IMR-90 (cell line): ENCODE results near the gene KRT28. TPM values are rescaled to one million over a fixed set of nuclear protein-coding genes. Genes with fewer than 3 reads are reported as not detected.

ENCODE experiments used
- ATAC-seq: fragments of 200-7000 bp; cut with Tn5 transposase; 2 replicates; pipeline ENCODE4 v1.9.1; 2020; ENCODE audit warnings: low read depth, mild to moderate bottlenecking, moderate library complexity
- BruUV-seq: library from RNA; stranded (reverse); fragments of 400-500 nt; replicated peaks from 2 replicates; lab custom pipeline; 2021; lab: Mats Ljungman, UMichigan
- CTCF ChIA-PET: fragments of 300-600 bp; formaldehyde crosslinking; extraction: SDS; loops from one replicate; lab custom pipeline; 2021; ENCODE audit warnings: antibody characterized with exemption; lab: Yijun Ruan, JAX
- POLR2A ChIA-PET: fragments of 300-600 bp; sonication (Branson Sonifier 250); formaldehyde crosslinking; loops from one replicate; lab custom pipeline; 2022; ENCODE audit warnings: antibody characterized with exemption; ENCODE audit not compliant: unreplicated experiment; lab: Charles Lee
- DNase-seq: peaks from one replicate; pipeline ENCODE4 v3.0.0; 2013
- H2AFZ ChIP-seq: replicated peaks from 2 replicates; pipeline ENCODE3; 2013; ENCODE audit warnings: low read length, mild to moderate bottlenecking; ENCODE audit not compliant: poor library complexity
- H2AK5ac ChIP-seq: 2 replicates; pipeline ENCODE4 v1.6.1; 2013; ENCODE audit warnings: low read depth, low read length, inconsistent platforms
- H2AK9ac ChIP-seq: replicated peaks from 2 replicates; pipeline ENCODE3; 2013; ENCODE audit warnings: mild to moderate bottlenecking, low read depth, low read length, moderate library complexity; ENCODE audit not compliant: poor library complexity
- H2BK120ac ChIP-seq: 2 replicates; pipeline ENCODE4 v1.6.1; 2013; ENCODE audit warnings: low read depth, low read length, inconsistent platforms
- H2BK15ac ChIP-seq: 3 replicates; pipeline ENCODE4 v1.6.1; 2013; ENCODE audit warnings: low read depth, low read length, inconsistent platforms
- H2BK20ac ChIP-seq: 2 replicates; pipeline ENCODE4 v1.6.1; 2013; ENCODE audit warnings: low read depth, mild to moderate bottlenecking, inconsistent platforms, low read length, moderate library complexity
- H2BK5ac ChIP-seq: 2 replicates; pipeline ENCODE4 v1.6.1; 2013; ENCODE audit warnings: mild to moderate bottlenecking, low read depth, low read length, inconsistent platforms; ENCODE audit not compliant: poor library complexity, severe bottlenecking
- H3K14ac ChIP-seq: replicated peaks from 2 replicates; pipeline ENCODE4 v1.6.1; 2013; ENCODE audit warnings: low read depth, low read length, inconsistent platforms
- H3K18ac ChIP-seq: 2 replicates; pipeline ENCODE4 v1.6.1; 2013; ENCODE audit warnings: low read depth, low read length, control low read depth
- H3K23ac ChIP-seq: 2 replicates; pipeline ENCODE4 v1.6.1; 2013; ENCODE audit warnings: low read depth, low read length, inconsistent platforms
- H3K27ac ChIP-seq: 2 replicates; pipeline ENCODE4 v1.5.1; 2013; ENCODE audit warnings: mild to moderate bottlenecking, control low read depth, low read length; ENCODE audit not compliant: insufficient read depth
- H3K27me3 ChIP-seq: 2 replicates; pipeline ENCODE4 v1.6.1; 2013; ENCODE audit warnings: low read length; ENCODE audit not compliant: control insufficient read depth, insufficient read depth
- H3K36me3 ChIP-seq: 2 replicates; pipeline ENCODE4 v1.6.1; 2013; ENCODE audit warnings: low read length, mixed read lengths; ENCODE audit not compliant: control insufficient read depth, insufficient read depth
- H3K4ac ChIP-seq: 2 replicates; pipeline ENCODE4 v1.6.1; 2013; ENCODE audit warnings: low read depth, low read length, inconsistent platforms
- H3K4me1 ChIP-seq: 2 replicates; pipeline ENCODE4 v1.6.1; 2013; ENCODE audit warnings: low read length, mixed read lengths; ENCODE audit not compliant: control insufficient read depth, insufficient read depth
- H3K4me2 ChIP-seq: 2 replicates; pipeline ENCODE4 v1.6.1; 2013; ENCODE audit warnings: low read depth, mild to moderate bottlenecking, control low read depth, low read length, moderate library complexity
- H3K4me3 ChIP-seq: 2 replicates; pipeline ENCODE4 v1.5.1; 2013; ENCODE audit warnings: low read depth, mild to moderate bottlenecking, control low read depth, low read length, moderate library complexity; ENCODE audit not compliant: insufficient read depth
- H3K56ac ChIP-seq: 2 replicates; pipeline ENCODE4 v1.6.1; 2013; ENCODE audit warnings: low read length, inconsistent platforms; ENCODE audit not compliant: insufficient read depth; ENCODE audit errors: extremely low read depth
- H3K79me1 ChIP-seq, 2 experiments: 2 replicates each; pipeline ENCODE4 v1.6.1; 2013; ENCODE audit warnings: low read length in 2 of 2, inconsistent platforms in 1 of 2, low read depth in 1 of 2
- H3K9ac ChIP-seq: 2 replicates; pipeline ENCODE4 v1.6.1; 2013; ENCODE audit warnings: low read depth, low read length, control low read depth
- H3K9me1 ChIP-seq: 2 replicates; pipeline ENCODE4 v1.6.1; 2013; ENCODE audit warnings: low read length, inconsistent platforms; ENCODE audit not compliant: insufficient read depth
- H3K9me3 ChIP-seq: 2 replicates; pipeline ENCODE4 v1.6.1; 2013; ENCODE audit warnings: low read length; ENCODE audit not compliant: control insufficient read depth, insufficient read depth
- H4K20me1 ChIP-seq: 2 replicates; pipeline ENCODE4 v1.6.1; 2013; ENCODE audit warnings: low read length, inconsistent platforms; ENCODE audit not compliant: insufficient read depth
- H4K5ac ChIP-seq: 2 replicates; pipeline ENCODE4 v1.6.1; 2013; ENCODE audit warnings: mild to moderate bottlenecking, low read depth, low read length, control low read depth
- H4K8ac ChIP-seq, 2 experiments: 2 replicates each; pipeline ENCODE4 v1.6.1; 2013; ENCODE audit warnings: low read depth in 2 of 2, low read length in 2 of 2, control low read depth in 1 of 2, inconsistent platforms in 1 of 2
- H4K91ac ChIP-seq: 2 replicates; pipeline ENCODE4 v1.6.1; 2013; ENCODE audit warnings: low read depth, low read length, inconsistent platforms; ENCODE audit not compliant: insufficient read depth
- BHLHE40 ChIP-seq: fragments of 150-350 bp; IDR thresholded peaks from 2 replicates; pipeline ENCODE4 v1.6.1; 2016; ENCODE audit warnings: mild to moderate bottlenecking, low read depth, low read length
- CEBPB ChIP-seq: IDR thresholded peaks from 2 replicates; pipeline ENCODE4 v1.6.1; 2012; ENCODE audit warnings: low read depth, low read length, improper control_type of control experiment
- CHD1 ChIP-seq: IDR thresholded peaks from 2 replicates; pipeline ENCODE4 v1.6.1; 2012; ENCODE audit warnings: low read depth, low read length, improper control_type of control experiment
- ELK1 ChIP-seq: fragments of 150-350 bp; IDR thresholded peaks from 2 replicates; pipeline ENCODE4 v1.6.1; 2016; ENCODE audit warnings: low read depth, mild to moderate bottlenecking, low read length, moderate library complexity, borderline replicate concordance
- MXI1 ChIP-seq: IDR thresholded peaks from 2 replicates; pipeline ENCODE4 v1.6.1; 2012; ENCODE audit warnings: low read depth, mild to moderate bottlenecking, low read length, moderate library complexity, borderline replicate concordance
- POLR2A ChIP-seq: IDR thresholded peaks from 2 replicates; pipeline ENCODE4 v1.6.1; 2012; ENCODE audit warnings: mild to moderate bottlenecking, low read depth, low read length
- RAD21 ChIP-seq: IDR thresholded peaks from 2 replicates; pipeline ENCODE4 v1.6.1; 2012; ENCODE audit warnings: low read length, improper control_type of control experiment
- RFX5 ChIP-seq: IDR thresholded peaks from 2 replicates; pipeline ENCODE4 v1.8.0; 2012; ENCODE audit warnings: low read depth, mild to moderate bottlenecking, low read length, moderate library complexity
- SMC3 ChIP-seq: fragments of 150-350 bp; IDR thresholded peaks from 2 replicates; pipeline ENCODE4 v1.6.1; 2016; ENCODE audit warnings: low read depth, mild to moderate bottlenecking, antibody characterized with exemption, low read length, moderate library complexity
- USF2 ChIP-seq: fragments of 150-350 bp; IDR thresholded peaks from 2 replicates; pipeline ENCODE4 v1.6.1; 2017; ENCODE audit warnings: mild to moderate bottlenecking, antibody characterized with exemption, low read length, low read depth
- WGBS, 2 experiments: methylation state at CpG; one replicate each; pipeline versions ENCODE4 v1.1.5 to v1.1.7; 2013; ENCODE audit warnings: missing lambda C conversion rate in 2 of 2; ENCODE audit not compliant: insufficient read length in 1 of 2; ENCODE audit errors: extremely low coverage in 2 of 2; 5-methylcytosine and 5-hydroxymethylcytosine counted together
- dilution Hi-C: fragments of 300-500 bp; cut with HindIII; formaldehyde crosslinking; loops from one replicate; pipeline ENCODE4 v1.14.3; 2018; ENCODE audit warnings: low sequenced_read_pairs; ENCODE audit not compliant: unreplicated experiment
- in situ Hi-C: fragments of 300-500 bp; cut with MboI; formaldehyde crosslinking; loops from 3 replicates; pipeline ENCODE4 v1.14.3; 2019; ENCODE audit warnings: low sequenced_read_pairs, inconsistent platforms, mixed read lengths
- intact Hi-C: fragments of 100-400 bp; cut with micrococcal nuclease; formaldehyde crosslinking; loops from 2 replicates; pipeline ENCODE4 v1.10.0; 2022
- polyA plus RNA-seq, 3 experiments: library from polyadenylated mRNA; depleted of rRNA; stranded (reverse); fragments of >200 nt; gene quantifications; 2 replicates each; pipeline ENCODE4 v1.2.3, GENCODE V29; 2012; ENCODE audit warnings: low replicate concordance in 1 of 3
- total RNA-seq: library from RNA; depleted of rRNA; stranded (reverse); fragments of >200 nt; gene quantifications from 2 replicates; pipeline ENCODE4 v1.2.3, GENCODE V29; 2012

The KRT28 gene
- total and polyA plus RNA-seq, 2 of the 4 experiments (the other 2 are of a cell fraction): not detected

GRCh38 chr17:40765657-40766056 is 34.1 kb downstream of the KRT28 start:
- intact Hi-C loops: no loop called here
- no peaks in the 10 kb centered on the region for H3K79me1 ChIP-seq
- H4K91ac ChIP-seq: no peak overlapping the region
- no peak overlapping the region for H3K4ac ChIP-seq
- H3K14ac ChIP-seq: no peak overlapping the region
- ChIA-PET CTCF (no interaction called here), POLR2A (no interaction called here)
- H3K4me2 ChIP-seq: no peak overlapping the region
- H3K18ac ChIP-seq: no peak overlapping the region
- H2AK5ac ChIP-seq: no peak overlapping the region
- in situ Hi-C loops: no loop called here
- peaks cover 10% of the 10 kb centered on the region for H3K9me3 ChIP-seq
- no peak overlapping the region for H2BK5ac ChIP-seq
- H3K27me3 ChIP-seq: peaks cover 18% of the 10 kb centered on the region
- no peak overlapping the region for H3K56ac ChIP-seq
- no peak overlapping the region for H2AFZ ChIP-seq
- no peak for TF ChIP-seq MXI1
- TF ChIP-seq BHLHE40: no peak
- TF ChIP-seq CEBPB: no peak
- no peak for TF ChIP-seq SMC3
- no peak for TF ChIP-seq ELK1
- TF ChIP-seq USF2: no peak
- TF ChIP-seq RFX5: no peak
- TF ChIP-seq POLR2A: no peak
- TF ChIP-seq RAD21: no peak
- TF ChIP-seq CHD1: no peak
- H2BK120ac ChIP-seq: no peak overlapping the region
- no peak overlapping the region for H4K5ac ChIP-seq
- no peak overlapping the region for H2BK15ac ChIP-seq
- no peak overlapping the region for H3K23ac ChIP-seq
- H3K9ac ChIP-seq: no peak overlapping the region
- no peak overlapping the region for H3K4me3 ChIP-seq
- no peaks in the 10 kb centered on the region for H3K9me1 ChIP-seq
- H3K27ac ChIP-seq: no peak overlapping the region
- H2BK20ac ChIP-seq: no peak overlapping the region
- ATAC-seq: no peak
- no CpG with 5 or more reads among the region's 2 CpGs for WGBS, 2 experiments
- H2AK9ac ChIP-seq: no peak overlapping the region
- no peaks in the 10 kb centered on the region for H3K4me1 ChIP-seq
- no peaks in the 10 kb centered on the region for H3K36me3 ChIP-seq
- dilution Hi-C loops: no loop called here
- DNase-seq: no peak
- BruUV-seq: no TSS peak
- no peak overlapping the region for H4K8ac ChIP-seq
- no peaks in the 10 kb centered on the region for H4K20me1 ChIP-seq
